ENCODE data around the gene MACROD1. TPM values are rescaled to one million over a fixed set of nuclear protein-coding genes. Genes with fewer than 3 reads are reported as not detected.

MACROD1 gene
- total RNA-seq, 2 donors from 2014 or later = 24.7 to 65.4 TPM

- H3K4me3 ChIP-seq = no peak overlapping the region
- peaks cover 56% of the 10 kb centered on the region for H3K4me1 ChIP-seq
- no peaks in the 10 kb centered on the region for H3K9me3 ChIP-seq
- no peaks in the 10 kb centered on the region for H3K27me3 ChIP-seq
- DNase-seq = no peak
- H3K27ac ChIP-seq = peak overlapping the region; percentile 55 to 77 (median 68)
- peak; percentile 13 for ATAC-seq
- no peaks in the 10 kb centered on the region for H3K36me3 ChIP-seq (replicated peaks in 1 of 2; ENCODE audit: insufficient read depth in 1 of 2, low read depth in 2 of 2)
- no peak for TF ChIP-seq POLR2A (IDR thresholded peaks at IDR 0.05)
- no peak for TF ChIP-seq CTCF (IDR thresholded peaks at IDR 0.05)
- intact Hi-C loops (cut with DNase I) = no loop called here
- WGBS, 2 donors = 30 to 31% methylated on average over 26 to 27 of the region's 27 CpGs
These were observed 158.7 kb downstream of the MACROD1 start for GRCh38 chr11:64007160-64007628.

- no peaks in the 10 kb centered on the region for H3K27me3 ChIP-seq
- WGBS, 2 donors = 63 to 73% methylated on average over 12 of the region's 12 CpGs
- H3K4me3 ChIP-seq = no peak overlapping the region
- DNase-seq (no peak), ATAC-seq (no peak)
- intact Hi-C loops (cut with DNase I) = no loop called here
- H3K9me3 ChIP-seq = no peaks in the 10 kb centered on the region
- H3K36me3 ChIP-seq (replicated peaks in 1 of 2; ENCODE audit: insufficient read depth in 1 of 2, low read depth in 2 of 2) = no peaks in the 10 kb centered on the region
- H3K4me1 ChIP-seq = peaks cover 55% of the 10 kb centered on the region
- TF ChIP-seq CTCF (IDR thresholded peaks at IDR 0.05) = no peak
- TF ChIP-seq POLR2A (IDR thresholded peaks at IDR 0.05) = no peak
- H3K27ac ChIP-seq = peak overlapping the region in 1 of 4 donors; percentile 77
These were observed 159.5 kb downstream of the MACROD1 start for GRCh38 chr11:64006398-64006797.

GRCh38 chr11:64005691-64006090 lies 160.2 kb downstream of the MACROD1 start:
- DNase-seq (no peak), ATAC-seq (no peak)
- H3K4me3 ChIP-seq = no peak overlapping the region
- no peaks in the 10 kb centered on the region for H3K36me3 ChIP-seq (replicated peaks in 1 of 2; ENCODE audit: insufficient read depth in 1 of 2, low read depth in 2 of 2)
- no peak for TF ChIP-seq CTCF (IDR thresholded peaks at IDR 0.05)
- TF ChIP-seq POLR2A (IDR thresholded peaks at IDR 0.05) = no peak
- peak overlapping the region in 1 of 4 donors; percentile 8 for H3K27ac ChIP-seq
- no peaks in the 10 kb centered on the region for H3K27me3 ChIP-seq
- H3K9me3 ChIP-seq = no peaks in the 10 kb centered on the region
- WGBS, 2 donors = 56 to 86% methylated on average over 1 to 4 of the region's 4 CpGs
- intact Hi-C loops (cut with DNase I) = no loop called here
- peaks cover 59% of the 10 kb centered on the region for H3K4me1 ChIP-seq

- H3K4me1 ChIP-seq = peaks cover 70% of the 10 kb centered on the region
- intact Hi-C loops (cut with DNase I) = no loop called here
- DNase-seq (peak in 1 of 4 donors; percentile 24), ATAC-seq (no peak)
- H3K4me3 ChIP-seq = no peak overlapping the region
- H3K27me3 ChIP-seq = no peaks in the 10 kb centered on the region
- H3K36me3 ChIP-seq (replicated peaks in 1 of 2; ENCODE audit: insufficient read depth in 1 of 2, low read depth in 2 of 2) = no peaks in the 10 kb centered on the region
- H3K9me3 ChIP-seq = no peaks in the 10 kb centered on the region
- WGBS, 2 donors = 65 to 72% methylated on average over 4 of the region's 4 CpGs
- H3K27ac ChIP-seq = peak overlapping the region in 3 of 4 donors; percentile 49 to 72 (median 65)
- TF ChIP-seq CTCF (IDR thresholded peaks at IDR 0.05) (no peak), POLR2A (IDR thresholded peaks at IDR 0.05) (no peak)
These were observed 161.3 kb downstream of the MACROD1 start for GRCh38 chr11:64004590-64004984.
